MCF 10A (cell line): Measurements from ENCODE around the gene BGN. TPM values are rescaled to one million over a fixed set of nuclear protein-coding genes. Genes with fewer than 3 reads are reported as not detected.

Source experiments
- BruUV-seq: library from RNA; stranded (reverse); fragments of 400-500 nt; replicated peaks from 2 replicates; lab custom pipeline; 2021; lab: Mats Ljungman, UMichigan
- CTCF ChIA-PET: fragments of 300-600 bp; sonication (Branson Sonifier 250); formaldehyde crosslinking; extraction: SDS; loops from one replicate; lab custom pipeline; 2021; ENCODE audit warnings: antibody characterized with exemption, inconsistent platforms; lab: Yijun Ruan, JAX
- POLR2A ChIA-PET: fragments of 300-600, 350-650 bp; sonication (Branson Sonifier 250); formaldehyde crosslinking; extraction: SDS; loops from one replicate; lab custom pipeline; 2020; ENCODE audit warnings: antibody characterized with exemption, inconsistent platforms; lab: Yijun Ruan, JAX
- DNase-seq: peaks from one replicate; pipeline ENCODE4 v3.0.0-alpha.2; 2018; ENCODE audit not compliant: unreplicated experiment
- H3K27ac Mint-ChIP-seq: one replicate; pipeline ENCODE4 v1.8.0; 2022; ENCODE audit warnings: mild to moderate bottlenecking, low read depth, mixed read lengths; ENCODE audit not compliant: unreplicated experiment
- H3K27me3 Mint-ChIP-seq: one replicate; pipeline ENCODE4 v1.8.0; 2022; ENCODE audit warnings: mixed read lengths; ENCODE audit not compliant: insufficient read depth, unreplicated experiment
- H3K36me3 Mint-ChIP-seq: one replicate; pipeline ENCODE4 v1.8.0; 2022; ENCODE audit warnings: mild to moderate bottlenecking, moderate library complexity, mixed read lengths; ENCODE audit not compliant: insufficient read depth, unreplicated experiment
- H3K4me1 Mint-ChIP-seq: one replicate; pipeline ENCODE4 v1.8.0; 2022; ENCODE audit warnings: mixed read lengths; ENCODE audit not compliant: insufficient read depth, unreplicated experiment
- H3K4me3 Mint-ChIP-seq: one replicate; pipeline ENCODE4 v1.8.0; 2022; ENCODE audit warnings: mild to moderate bottlenecking, moderate library complexity, mixed read lengths; ENCODE audit not compliant: unreplicated experiment
- H3K9me3 Mint-ChIP-seq: one replicate; pipeline ENCODE4 v1.8.0; 2022; ENCODE audit warnings: mixed read lengths; ENCODE audit not compliant: unreplicated experiment
- intact Hi-C: fragments of 100-400 bp; cut with micrococcal nuclease; formaldehyde crosslinking; loops from 2 replicates; pipeline ENCODE4 v1.14.1; 2022
- total RNA-seq: library from RNA; stranded (reverse); gene quantifications from 2 replicates; pipeline ENCODE4 v1.2.3, GENCODE V29; 2022
- TF ChIP-seq, protein P1 (sequence below): fragments of 200-600 bp; IDR thresholded peaks from one replicate; pipeline ENCODE4 v1.8.0; 2022; ENCODE audit warnings: antibody characterized with exemption, mild to moderate bottlenecking; ENCODE audit not compliant: unreplicated experiment

Gene BGN
- total RNA-seq, 1 experiment from 2014 or later, result 1.3 TPM

GRCh38 chrX:153477364-153477857 lies 17.4 kb upstream of the BGN start:
- CTCF ChIA-PET, result no interaction called here
- no peak for DNase-seq
- POLR2A ChIA-PET, result no interaction called here
- Mint-ChIP-seq H3K4me3 (no peak overlapping the region), H3K36me3 (no peaks in the 10 kb centered on the region), H3K4me1 (no peaks in the 10 kb centered on the region), H3K27ac (no peak overlapping the region), H3K27me3 (no peaks in the 10 kb centered on the region), H3K9me3 (no peaks in the 10 kb centered on the region)
- TF ChIP-seq, protein P1, sequence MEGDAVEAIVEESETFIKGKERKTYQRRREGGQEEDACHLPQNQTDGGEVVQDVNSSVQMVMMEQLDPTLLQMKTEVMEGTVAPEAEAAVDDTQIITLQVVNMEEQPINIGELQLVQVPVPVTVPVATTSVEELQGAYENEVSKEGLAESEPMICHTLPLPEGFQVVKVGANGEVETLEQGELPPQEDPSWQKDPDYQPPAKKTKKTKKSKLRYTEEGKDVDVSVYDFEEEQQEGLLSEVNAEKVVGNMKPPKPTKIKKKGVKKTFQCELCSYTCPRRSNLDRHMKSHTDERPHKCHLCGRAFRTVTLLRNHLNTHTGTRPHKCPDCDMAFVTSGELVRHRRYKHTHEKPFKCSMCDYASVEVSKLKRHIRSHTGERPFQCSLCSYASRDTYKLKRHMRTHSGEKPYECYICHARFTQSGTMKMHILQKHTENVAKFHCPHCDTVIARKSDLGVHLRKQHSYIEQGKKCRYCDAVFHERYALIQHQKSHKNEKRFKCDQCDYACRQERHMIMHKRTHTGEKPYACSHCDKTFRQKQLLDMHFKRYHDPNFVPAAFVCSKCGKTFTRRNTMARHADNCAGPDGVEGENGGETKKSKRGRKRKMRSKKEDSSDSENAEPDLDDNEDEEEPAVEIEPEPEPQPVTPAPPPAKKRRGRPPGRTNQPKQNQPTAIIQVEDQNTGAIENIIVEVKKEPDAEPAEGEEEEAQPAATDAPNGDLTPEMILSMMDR, result no peak
- intact Hi-C loops, result no loop called here
- no TSS peak for BruUV-seq

- Mint-ChIP-seq H3K27me3 (no peaks in the 10 kb centered on the region), H3K36me3 (no peaks in the 10 kb centered on the region), H3K27ac (no peak overlapping the region), H3K9me3 (no peaks in the 10 kb centered on the region), H3K4me3 (no peak overlapping the region), H3K4me1 (no peaks in the 10 kb centered on the region)
- ChIA-PET CTCF (no interaction called here), POLR2A (no interaction called here)
- intact Hi-C loops, result no loop called here
- TF ChIP-seq, protein P1, result no peak
- no TSS peak for BruUV-seq
- DNase-seq, result no peak
Observed at GRCh38 chrX:153477901-153478300, 16.9 kb upstream of the BGN start.

DNA sequence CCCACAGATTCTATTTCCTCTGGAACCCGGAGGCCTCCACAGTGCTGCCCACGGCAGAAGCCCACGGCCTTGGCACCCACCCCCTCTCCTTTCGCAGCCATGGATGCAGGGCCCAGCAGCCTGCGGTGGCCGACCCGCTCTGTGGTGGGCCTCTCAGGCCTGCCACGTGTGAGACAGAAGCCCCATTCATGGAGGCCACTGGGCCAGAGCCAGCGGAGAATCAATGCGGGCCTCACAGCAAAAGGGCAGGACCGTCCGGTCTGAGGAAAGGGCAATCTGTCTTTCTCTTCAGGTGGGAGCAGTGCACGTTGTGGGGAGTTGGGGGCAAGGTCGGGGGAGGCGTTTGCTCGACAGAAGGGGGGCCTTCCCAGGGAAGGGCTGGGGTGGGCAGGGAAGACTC lies 16.0 kb upstream of the BGN start:
- Mint-ChIP-seq H3K4me3 (no peak overlapping the region), H3K27ac (no peak overlapping the region), H3K36me3 (no peaks in the 10 kb centered on the region), H3K4me1 (no peaks in the 10 kb centered on the region), H3K9me3 (no peaks in the 10 kb centered on the region), H3K27me3 (no peaks in the 10 kb centered on the region)
- BruUV-seq, result no TSS peak
- no peak for DNase-seq
- intact Hi-C loops, result no loop called here
- ChIA-PET CTCF (no interaction called here), POLR2A (no interaction called here)
- TF ChIP-seq, protein P1, result no peak

DNA sequence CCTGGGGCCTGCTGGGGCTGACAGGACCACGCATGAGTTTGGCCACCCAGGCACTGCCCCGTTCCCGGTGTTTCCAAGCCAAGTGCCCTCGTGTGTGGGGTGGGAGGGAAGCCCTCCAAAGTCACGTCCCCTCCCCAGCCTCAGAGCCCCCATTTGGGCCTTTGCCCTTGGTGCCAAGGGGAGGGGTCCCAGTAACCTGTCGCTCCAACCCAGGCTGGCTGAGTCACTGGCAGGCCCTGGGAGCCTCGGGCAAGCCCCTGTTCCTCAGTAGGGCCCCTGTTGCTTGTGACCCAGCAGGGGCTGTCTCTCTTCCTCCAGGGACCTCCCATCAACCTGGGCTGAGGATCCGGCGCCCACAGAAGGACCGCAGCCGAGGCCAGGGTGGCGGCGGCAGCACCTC lies 13.7 kb upstream of the BGN start:
- Mint-ChIP-seq H3K27ac (no peak overlapping the region), H3K27me3 (no peaks in the 10 kb centered on the region), H3K9me3 (no peaks in the 10 kb centered on the region), H3K4me3 (no peak overlapping the region), H3K4me1 (no peaks in the 10 kb centered on the region), H3K36me3 (no peaks in the 10 kb centered on the region)
- intact Hi-C loops, result no loop called here
- no TSS peak for BruUV-seq
- TF ChIP-seq, protein P1, result no peak
- CTCF ChIA-PET, result no interaction called here
- POLR2A ChIA-PET, result no interaction called here
- no peak for DNase-seq
